Measurements from ENCODE around the gene PPDPF. TPM values are rescaled to one million over a fixed set of nuclear protein-coding genes. Genes with fewer than 3 reads are reported as not detected.

The PPDPF gene
- total and polyA plus RNA-seq, 2 donors (not counting 1 experiment from before 2014, with no cell fraction given) = 93.5 to 162 TPM

- no peaks in the 10 kb centered on the region for H4K20me1 ChIP-seq (ENCODE audit: control insufficient read depth, insufficient read depth, low read length, poor library complexity, severe bottlenecking)
- TF ChIP-seq EZH2 (IDR thresholded peaks at IDR 0.05; ENCODE audit: borderline replicate concordance, insufficient read depth, low read depth, low read length, poor library complexity, severe bottlenecking) = no peak
- no peak for TF ChIP-seq CTCF (IDR thresholded peaks at IDR 0.05)
- H3K27me3 ChIP-seq (replicated peaks in 1 of 4; ENCODE audit: control extremely low read depth in 1 of 4, control insufficient read depth in 3 of 4, insufficient read depth in 4 of 4, low read length in 3 of 4) = no peaks in the 10 kb centered on the region
- H3K9ac ChIP-seq (ENCODE audit: low read length) = no peak overlapping the region
- no peak overlapping the region for H3K27ac ChIP-seq (ENCODE audit: low read length in 2 of 2)
- H3K79me2 ChIP-seq (ENCODE audit: control insufficient read depth, insufficient read depth, low read length) = no peaks in the 10 kb centered on the region
- Mint-ChIP-seq H3K9me3 (ENCODE audit: insufficient read depth) (no peaks in the 10 kb centered on the region), H3K27me3 (no peaks in the 10 kb centered on the region), H3K4me3 (no peak overlapping the region), H3K4me1 (peaks cover 55% of the 10 kb centered on the region), H3K27ac (peak overlapping the region; percentile 59)
- no peak overlapping the region for H3K4me2 ChIP-seq (replicated peaks; ENCODE audit: low read depth, low read length, poor library complexity, severe bottlenecking)
- H3K4me1 ChIP-seq (ENCODE audit: control insufficient read depth in 2 of 2, insufficient read depth in 2 of 2, low read length in 2 of 2) = peaks cover 48 to 75% of the 10 kb centered on the region in 2 donors
- no peak overlapping the region for H2AFZ ChIP-seq (ENCODE audit: insufficient read depth, low read depth, low read length, poor library complexity, severe bottlenecking)
- ChIA-PET CTCF (interaction anchor here (1.8 to 4.7 kb wide), 2 partner anchors 12 to 101 kb away, joined by 7 to 30 read pairs; no protein-coding TSS in a partner anchor), POLR2A (interaction anchor here (1.1 kb wide), 1 partner anchor 27 kb away, joined by 4 read pairs; no protein-coding TSS in a partner anchor)
- intact Hi-C loops (cut with micrococcal nuclease) = no loop called here
- H3K9me3 ChIP-seq (ENCODE audit: control extremely low read depth in 1 of 3, control insufficient read depth in 2 of 3, insufficient read depth in 1 of 3, low read length in 2 of 3) = peaks cover 0 to 3% (median 0%) of the 10 kb centered on the region in 3 donors
- DNase-seq (no peak), ATAC-seq (ENCODE audit: low read depth) (no peak)
- WGBS (ENCODE audit: insufficient coverage) = 85% methylated on average over 49 of the region's 49 CpGs
- no peaks in the 10 kb centered on the region for H3K36me3 ChIP-seq (replicated peaks in 1 of 2; ENCODE audit: control extremely low read depth in 1 of 2, control insufficient read depth in 1 of 2, extremely low read depth in 1 of 2, insufficient read depth in 2 of 2, low read length in 1 of 2)
- H3K4me3 ChIP-seq (ENCODE audit: control extremely low read depth in 1 of 5, extremely low read depth in 1 of 5, insufficient read depth in 1 of 5, low read depth in 2 of 5, low read length in 4 of 5) = no peak overlapping the region
Measured at GRCh38 chr20:63540417-63541186, 20.0 kb downstream of the PPDPF start.

GRCh38 chr20:63541371-63541770 is 20.8 kb downstream of the PPDPF start:
- H3K4me3 ChIP-seq (ENCODE audit: control extremely low read depth in 1 of 5, extremely low read depth in 1 of 5, insufficient read depth in 1 of 5, low read depth in 2 of 5, low read length in 4 of 5) = no peak overlapping the region
- no peak overlapping the region for H3K27ac Mint-ChIP-seq
- TF ChIP-seq CTCF (IDR thresholded peaks at IDR 0.05) = no peak
- no peak for TF ChIP-seq EZH2 (IDR thresholded peaks at IDR 0.05; ENCODE audit: borderline replicate concordance, insufficient read depth, low read depth, low read length, poor library complexity, severe bottlenecking)
- H4K20me1 ChIP-seq (ENCODE audit: control insufficient read depth, insufficient read depth, low read length, poor library complexity, severe bottlenecking) = no peaks in the 10 kb centered on the region
- no peak for DNase-seq
- H3K4me1 ChIP-seq (ENCODE audit: control insufficient read depth in 2 of 2, insufficient read depth in 2 of 2, low read length in 2 of 2) = peaks cover 56 to 81% of the 10 kb centered on the region in 2 donors
- ChIA-PET CTCF (interaction anchor here (1.0 to 2.8 kb wide), 2 partner anchors 11 to 100 kb away, joined by 3 to 10 read pairs; no protein-coding TSS in a partner anchor), POLR2A (interaction anchor here (0.6 to 2.1 kb wide), 5 partner anchors 13 to 359 kb away, joined by 4 to 11 read pairs (median 5); partner anchors contain the start of genes FNDC11 and GMEB2)
- 96% methylated on average over 28 of the region's 28 CpGs for WGBS (ENCODE audit: insufficient coverage)
- no peaks in the 10 kb centered on the region for H3K36me3 ChIP-seq (replicated peaks in 1 of 2; ENCODE audit: control extremely low read depth in 1 of 2, control insufficient read depth in 1 of 2, extremely low read depth in 1 of 2, insufficient read depth in 2 of 2, low read length in 1 of 2)
- ATAC-seq (ENCODE audit: low read depth) = no peak
- H3K9ac ChIP-seq (ENCODE audit: low read length) = no peak overlapping the region
- H3K27ac ChIP-seq (ENCODE audit: low read length in 2 of 2) = no peak overlapping the region
- no peaks in the 10 kb centered on the region for H3K79me2 ChIP-seq (ENCODE audit: control insufficient read depth, insufficient read depth, low read length)
- H3K9me3 Mint-ChIP-seq (ENCODE audit: insufficient read depth) = no peaks in the 10 kb centered on the region
- peak overlapping the region; percentile 56 for H3K4me2 ChIP-seq (replicated peaks; ENCODE audit: low read depth, low read length, poor library complexity, severe bottlenecking)
- intact Hi-C loops (cut with micrococcal nuclease) = no loop called here
- H3K27me3 ChIP-seq (replicated peaks in 1 of 4; ENCODE audit: control extremely low read depth in 1 of 4, control insufficient read depth in 3 of 4, insufficient read depth in 4 of 4, low read length in 3 of 4) = no peaks in the 10 kb centered on the region
- H2AFZ ChIP-seq (ENCODE audit: insufficient read depth, low read depth, low read length, poor library complexity, severe bottlenecking) = no peak overlapping the region
- H3K4me1 Mint-ChIP-seq = peaks cover 59% of the 10 kb centered on the region
- no peak overlapping the region for H3K4me3 Mint-ChIP-seq
- H3K27me3 Mint-ChIP-seq = no peaks in the 10 kb centered on the region
- H3K9me3 ChIP-seq (ENCODE audit: control extremely low read depth in 1 of 3, control insufficient read depth in 2 of 3, insufficient read depth in 1 of 3, low read length in 2 of 3) = peaks cover 0 to 3% (median 0%) of the 10 kb centered on the region in 3 donors

Measured in B cell (primary cell).